Measurements from ENCODE around the gene TRPM3. TPM values are rescaled to one million over a fixed set of nuclear protein-coding genes. Genes with fewer than 3 reads are reported as not detected.

TRPM3 gene
- total RNA-seq, 1 experiment from 2014 or later: 0.26 TPM

DNA sequence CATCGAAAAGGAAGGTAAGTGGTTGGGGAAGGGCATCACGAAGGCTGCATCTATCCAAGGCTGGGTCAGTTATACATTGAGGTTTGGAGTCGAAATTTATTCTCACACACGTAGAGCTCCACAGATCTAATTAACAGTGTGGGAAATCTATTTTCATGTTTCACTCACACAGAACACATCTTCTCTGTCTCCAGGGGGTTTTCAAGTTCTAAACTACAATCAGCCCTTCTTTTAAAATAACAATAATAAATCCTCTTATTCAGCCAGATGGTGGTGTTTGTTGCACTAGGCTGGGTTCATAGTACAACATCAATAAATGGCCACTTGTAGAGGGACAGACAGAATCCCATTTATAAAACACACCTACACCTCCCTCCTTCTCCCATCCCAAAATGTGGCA lies 532.4 kb downstream of the TRPM3 start:
- H3K27me3 ChIP-seq (ENCODE audit: insufficient read depth, low read depth): 0 out of 2 replicates have a peak, but pooled peaks cover 3% of the 10 kb centered on the region
- no TSS peak for BruUV-seq (replicated peaks)
- no peaks in the 10 kb centered on the region for H3K9me3 ChIP-seq (ENCODE audit: insufficient read depth, low read depth)
- H3K4me2 ChIP-seq: no peak overlapping the region
- POLR2A ChIA-PET (ENCODE audit: unreplicated experiment): interaction anchor here (0.6 kb wide), 1 partner anchor 265 kb away, joined by 3 read pairs; no protein-coding TSS in a partner anchor
- DNase-seq: no peak
- H3F3A ChIP-seq (ENCODE audit: insufficient read depth, low read depth): no peaks in the 10 kb centered on the region
- H4K20me1 ChIP-seq (ENCODE audit: insufficient read depth): no peaks in the 10 kb centered on the region
- no peaks in the 10 kb centered on the region for H3K36me3 ChIP-seq (ENCODE audit: low read depth)
- no peaks in the 10 kb centered on the region for H3K9me2 ChIP-seq (ENCODE audit: insufficient read depth)
- TF ChIP-seq EZH2 (IDR thresholded peaks at IDR 0.05; ENCODE audit: low read depth) (no peak), CTCF (conservative IDR thresholded peaks at IDR 0.05) (no peak)
- H3K4me1 ChIP-seq (replicated peaks; ENCODE audit: insufficient read depth): no peaks in the 10 kb centered on the region
- no peak overlapping the region for H3K27ac ChIP-seq
- intact Hi-C loops (cut with micrococcal nuclease; ENCODE audit: unreplicated experiment): no loop called here
- H3K79me2 ChIP-seq (ENCODE audit: low read depth): no peaks in the 10 kb centered on the region
- no peak overlapping the region for H3K4me3 ChIP-seq
- CTCF ChIA-PET: no interaction called here
- no peak overlapping the region for H2AFZ ChIP-seq

- no peaks in the 10 kb centered on the region for H4K20me1 ChIP-seq (ENCODE audit: insufficient read depth)
- no peak overlapping the region for H3K27ac ChIP-seq
- no peak for DNase-seq
- no peak overlapping the region for H3K4me3 ChIP-seq
- intact Hi-C loops (cut with micrococcal nuclease; ENCODE audit: unreplicated experiment): no loop called here
- no peak overlapping the region for H2AFZ ChIP-seq
- 0 out of 2 replicates have a peak, but pooled peaks cover 3% of the 10 kb centered on the region for H3K27me3 ChIP-seq (ENCODE audit: insufficient read depth, low read depth)
- POLR2A ChIA-PET (ENCODE audit: unreplicated experiment): interaction anchor here (0.6 kb wide), 1 partner anchor 265 kb away, joined by 3 read pairs; no protein-coding TSS in a partner anchor
- no peak overlapping the region for H3K4me2 ChIP-seq
- no peaks in the 10 kb centered on the region for H3K4me1 ChIP-seq (replicated peaks; ENCODE audit: insufficient read depth)
- H3K79me2 ChIP-seq (ENCODE audit: low read depth): no peaks in the 10 kb centered on the region
- H3K36me3 ChIP-seq (ENCODE audit: low read depth): no peaks in the 10 kb centered on the region
- no TSS peak for BruUV-seq (replicated peaks)
- CTCF ChIA-PET: interaction anchor here (0.6 kb wide), 1 partner anchor 557 kb away, joined by 6 read pairs; no protein-coding TSS in a partner anchor
- H3K9me3 ChIP-seq (ENCODE audit: insufficient read depth, low read depth): no peaks in the 10 kb centered on the region
- no peaks in the 10 kb centered on the region for H3F3A ChIP-seq (ENCODE audit: insufficient read depth, low read depth)
- no peak for TF ChIP-seq EZH2 (IDR thresholded peaks at IDR 0.05; ENCODE audit: low read depth)
- TF ChIP-seq CTCF (conservative IDR thresholded peaks at IDR 0.05): no peak
- no peaks in the 10 kb centered on the region for H3K9me2 ChIP-seq (ENCODE audit: insufficient read depth)
These were observed 533.0 kb downstream of the TRPM3 start for GRCh38 chr9:70588381-70588780.

DNA sequence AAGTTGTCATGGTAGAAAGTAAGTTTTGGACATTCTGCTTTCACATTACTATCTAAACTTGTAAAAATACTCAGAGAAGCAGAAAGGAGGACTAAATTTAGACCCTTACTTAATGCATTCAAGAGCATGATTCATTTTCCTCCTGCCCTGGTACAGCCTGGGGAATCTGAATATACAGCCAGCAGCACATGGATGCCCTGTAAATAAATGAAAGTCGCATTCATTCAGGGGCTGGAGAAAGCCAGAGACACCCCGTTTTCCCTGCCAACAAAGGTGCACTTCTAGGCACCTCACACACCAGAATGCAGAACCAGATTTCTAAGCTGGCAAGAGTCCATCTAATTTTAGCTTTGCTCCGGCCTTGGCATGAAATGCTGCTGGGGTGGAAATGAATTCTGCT lies 534.2 kb downstream of the TRPM3 start:
- no peaks in the 10 kb centered on the region for H3K4me1 ChIP-seq (replicated peaks; ENCODE audit: insufficient read depth)
- no peaks in the 10 kb centered on the region for H3K9me2 ChIP-seq (ENCODE audit: insufficient read depth)
- H3K79me2 ChIP-seq (ENCODE audit: low read depth): no peaks in the 10 kb centered on the region
- no peaks in the 10 kb centered on the region for H3F3A ChIP-seq (ENCODE audit: insufficient read depth, low read depth)
- no peak overlapping the region for H3K4me2 ChIP-seq
- H3K36me3 ChIP-seq (ENCODE audit: low read depth): no peaks in the 10 kb centered on the region
- no TSS peak for BruUV-seq (replicated peaks)
- no peak overlapping the region for H2AFZ ChIP-seq
- 0 out of 2 replicates have a peak, but pooled peaks cover 3% of the 10 kb centered on the region for H3K27me3 ChIP-seq (ENCODE audit: insufficient read depth, low read depth)
- no peaks in the 10 kb centered on the region for H4K20me1 ChIP-seq (ENCODE audit: insufficient read depth)
- H3K4me3 ChIP-seq: no peak overlapping the region
- ChIA-PET CTCF (no interaction called here), POLR2A (ENCODE audit: unreplicated experiment) (no interaction called here)
- no peak for DNase-seq
- TF ChIP-seq CTCF (conservative IDR thresholded peaks at IDR 0.05) (no peak), EZH2 (IDR thresholded peaks at IDR 0.05; ENCODE audit: low read depth) (no peak)
- H3K9me3 ChIP-seq (ENCODE audit: insufficient read depth, low read depth): no peaks in the 10 kb centered on the region
- intact Hi-C loops (cut with micrococcal nuclease; ENCODE audit: unreplicated experiment): no loop called here
- H3K27ac ChIP-seq: no peak overlapping the region
